Left kidney (tissue), 2 donors: ENCODE data around the gene LRP11. TPM values are rescaled to one million over a fixed set of nuclear protein-coding genes. Genes with fewer than 3 reads are reported as not detected.
"Not testable (repeated sequence)": the region's sequence is repeated elsewhere in the genome, so short reads cannot be mapped to it uniquely, and the experiment has no call there.

Experiments
- DNase-seq: peaks from one replicate; pipeline ENCODE4 v3.0.0-alpha.2; 2013
- polyA plus RNA-seq: library from polyadenylated mRNA; unstranded; fragments of 120-200 nt; gene quantifications from one replicate; pipeline ENCODE4 v1.2.1, GENCODE V29; 2013; ENCODE audit not compliant: insufficient read length

The LRP11 gene
- polyA plus RNA-seq, 1 donor = 40.4 TPM

DNA sequence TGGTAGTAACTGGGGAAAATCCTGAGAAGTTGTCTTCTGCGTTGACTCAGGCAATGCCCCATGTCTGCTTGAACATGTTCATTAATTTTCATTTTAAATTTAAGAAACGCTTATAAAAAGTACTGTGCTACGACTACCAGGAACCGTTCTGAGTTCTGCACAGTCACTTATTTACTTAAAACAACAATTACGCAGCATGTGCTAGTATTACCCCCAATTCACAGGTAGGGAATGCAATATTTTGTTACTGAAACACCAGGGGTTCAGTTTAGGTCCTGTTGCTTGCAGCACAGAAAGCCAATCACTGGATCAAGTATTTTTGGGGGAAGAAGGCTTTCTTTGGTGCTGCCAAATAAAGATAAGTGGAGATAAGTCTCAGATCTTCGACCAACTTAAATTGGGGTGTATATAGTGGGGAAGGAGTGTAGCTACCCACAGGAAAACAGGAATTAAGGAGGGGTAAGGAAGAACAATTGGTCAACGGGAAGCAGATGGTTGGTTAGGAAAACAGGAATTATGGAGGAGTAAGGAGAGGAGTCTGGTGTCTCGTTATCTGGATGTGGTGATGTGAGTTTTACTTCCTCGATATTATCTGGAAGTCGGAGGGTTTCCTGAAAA lies 5.2 kb upstream of the LRP11 start:
- no peak for DNase-seq

DNA sequence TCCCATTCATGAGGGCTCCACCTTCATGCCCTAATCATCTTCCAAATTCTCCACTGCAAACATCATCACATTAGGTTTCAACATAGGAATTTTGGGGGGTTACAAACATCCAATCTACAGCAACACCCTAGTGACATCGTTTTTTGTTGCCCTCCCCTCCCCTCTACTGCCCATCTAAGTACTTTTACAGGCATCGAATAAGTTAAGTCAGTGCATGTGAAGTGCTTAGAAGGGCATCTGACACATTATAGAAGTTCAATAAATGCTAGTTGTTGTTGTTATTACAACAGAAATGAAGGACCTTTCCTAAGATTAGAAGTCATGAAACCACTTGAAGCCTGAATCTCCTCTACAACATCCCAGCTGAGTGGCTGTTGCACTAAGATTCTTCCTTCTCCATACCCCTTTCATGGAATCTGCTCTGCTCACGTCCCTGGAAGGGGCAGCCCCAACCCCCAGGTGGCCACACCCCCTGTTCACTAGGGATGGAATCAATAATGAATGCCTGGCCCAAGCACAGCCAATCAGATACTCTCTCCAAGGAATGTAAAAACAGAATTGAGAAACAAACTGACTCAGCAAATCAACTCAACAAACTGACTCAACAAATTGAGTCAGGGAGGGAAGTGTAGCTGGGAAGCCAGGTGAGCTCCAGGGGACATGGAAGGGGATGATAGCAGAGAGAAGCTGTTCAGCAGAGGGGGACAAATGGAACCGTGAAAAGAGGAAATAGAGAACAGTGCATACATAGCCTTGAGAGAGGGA lies 3.9 kb upstream of the LRP11 start:
- DNase-seq = no peak

DNA sequence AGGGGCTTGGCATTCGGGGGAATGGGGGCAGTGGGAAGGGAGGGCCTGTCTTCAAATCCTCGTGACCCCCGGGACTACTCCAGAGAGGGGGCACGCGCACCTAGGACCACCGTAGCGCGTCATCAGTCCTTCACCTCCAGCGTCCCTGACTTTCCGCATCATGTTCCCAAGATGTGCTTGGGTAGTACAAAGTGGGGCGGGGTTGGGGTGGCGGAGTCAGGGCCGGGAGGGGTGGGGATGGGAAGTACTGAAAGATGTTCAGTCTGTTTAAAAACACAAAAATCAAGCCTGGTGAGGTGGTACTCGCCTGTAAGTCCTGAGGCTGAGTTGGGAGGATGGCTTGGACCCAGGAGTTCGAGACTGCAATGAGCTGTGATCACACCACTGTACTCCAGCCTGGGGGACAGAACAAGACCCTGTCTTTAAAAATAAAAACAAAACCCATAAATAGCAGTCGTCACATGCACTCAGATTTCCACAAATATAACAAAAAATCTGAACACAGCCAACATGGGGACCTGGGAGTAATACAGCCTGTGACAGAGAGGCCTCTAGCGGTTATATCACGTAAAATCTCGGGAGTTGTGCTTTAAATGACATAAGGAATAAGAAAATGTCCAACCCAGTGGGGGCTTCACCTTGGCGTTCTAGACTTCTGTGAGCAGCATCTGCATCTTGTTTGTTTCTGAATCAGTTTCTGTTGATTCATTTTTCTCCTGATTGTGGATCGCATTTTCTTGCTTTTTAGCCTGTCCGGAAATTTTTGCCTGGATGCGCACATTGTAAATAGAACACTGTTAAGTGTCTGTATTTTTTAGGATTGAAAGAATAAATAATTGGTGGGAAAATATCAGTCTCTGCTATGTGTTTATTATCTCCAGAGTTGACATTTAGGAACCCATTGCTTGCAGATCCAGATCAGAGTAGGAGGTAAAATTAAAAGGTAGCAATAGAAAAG lies 698 bp upstream of the LRP11 start:
- DNase-seq = peak; percentile 71

DNA sequence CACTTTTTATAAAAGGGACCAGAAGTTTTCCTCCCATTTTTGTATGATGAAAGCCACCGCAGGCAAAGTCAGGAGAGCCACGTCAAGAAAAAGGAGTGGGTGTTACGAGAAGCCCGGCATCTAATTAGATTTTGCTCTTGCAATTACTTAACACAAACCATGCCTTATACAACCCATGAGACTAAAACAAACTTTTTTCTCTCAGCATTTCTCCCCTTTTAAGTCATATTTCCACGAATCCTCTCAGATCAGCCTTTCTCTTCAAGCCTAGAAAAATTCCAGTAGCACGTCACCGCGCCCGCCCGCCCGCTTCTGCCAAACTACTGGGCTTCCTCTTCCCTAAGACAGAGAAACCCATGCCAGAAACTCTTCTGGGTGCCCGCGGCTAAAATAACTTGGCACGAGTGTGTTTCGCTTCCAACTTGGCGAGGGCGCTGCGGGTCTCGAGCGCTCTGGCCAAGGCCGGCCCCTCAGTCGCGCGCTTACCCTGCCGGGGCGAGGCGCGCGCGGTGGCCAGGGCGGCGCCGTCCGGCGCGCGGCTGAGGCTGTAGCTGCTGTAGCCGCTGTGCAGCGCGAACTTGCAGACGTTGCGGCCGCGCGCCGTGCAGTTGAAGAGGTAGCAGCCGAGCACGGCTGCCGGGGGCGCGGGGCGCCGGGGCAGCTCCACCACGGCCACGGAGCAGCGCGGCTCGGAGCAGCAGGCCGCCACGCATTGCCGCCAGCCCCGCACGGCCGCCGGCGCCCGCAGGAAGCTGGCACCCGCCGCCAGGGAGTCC lies 1.0 kb downstream of the LRP11 start:
- DNase-seq = peak; percentile 62

DNA sequence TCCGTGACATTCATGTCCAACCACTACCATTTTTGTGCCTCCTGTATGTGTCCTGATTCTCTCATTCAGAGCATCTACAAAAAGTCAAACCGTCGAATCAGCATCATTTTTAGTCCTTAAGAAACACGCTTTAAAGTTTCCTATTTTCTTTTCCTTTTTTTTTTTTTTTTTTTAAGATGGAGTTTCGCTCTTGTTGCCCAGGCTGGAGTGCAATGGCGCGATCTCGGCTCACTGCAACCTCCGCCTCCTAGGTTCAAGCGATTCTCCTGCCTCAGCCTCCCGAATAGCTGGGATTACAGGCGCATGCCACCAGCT lies 1.8 kb downstream of the LRP11 start:
- DNase-seq = not testable (repeated sequence)

DNA sequence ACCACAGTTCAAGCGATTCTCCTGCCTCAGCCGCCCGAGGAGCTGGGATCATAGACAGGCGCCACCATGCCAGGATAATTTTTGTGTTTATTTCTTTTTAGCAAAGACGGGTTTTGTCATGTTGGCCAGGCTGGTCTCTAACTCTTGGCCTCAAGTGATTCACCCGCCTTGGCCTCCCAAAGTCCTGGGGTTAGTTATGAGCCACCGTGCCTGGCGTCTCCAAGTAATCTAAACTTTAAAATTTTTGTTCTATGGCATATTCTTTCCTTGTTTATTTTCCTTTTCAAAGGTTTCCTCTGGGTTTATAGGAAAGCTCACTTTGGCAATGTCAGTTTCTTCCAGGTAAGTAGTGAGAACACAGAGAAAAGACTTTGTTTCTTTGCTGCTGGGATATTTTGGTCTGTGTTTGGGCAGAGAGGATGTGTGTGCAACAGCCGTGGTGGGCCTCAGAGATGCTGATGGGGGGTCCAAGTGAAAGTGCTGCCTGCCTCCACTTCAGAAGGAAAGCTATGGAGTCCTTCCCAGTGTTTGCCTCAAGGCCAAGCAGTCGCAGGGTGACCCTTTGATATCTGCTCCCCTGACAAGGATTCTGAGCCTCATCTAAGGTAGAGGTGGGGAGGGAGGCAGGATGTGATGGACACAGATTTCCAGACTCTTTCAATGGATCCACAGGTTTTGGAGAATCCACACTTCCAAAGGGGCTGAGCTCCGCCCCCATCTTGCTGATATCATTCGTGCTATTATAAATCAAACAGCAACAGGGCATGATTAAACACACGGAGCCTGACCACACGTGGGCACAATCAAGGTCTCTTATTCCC lies 2.3 kb downstream of the LRP11 start:
- no peak for DNase-seq

DNA sequence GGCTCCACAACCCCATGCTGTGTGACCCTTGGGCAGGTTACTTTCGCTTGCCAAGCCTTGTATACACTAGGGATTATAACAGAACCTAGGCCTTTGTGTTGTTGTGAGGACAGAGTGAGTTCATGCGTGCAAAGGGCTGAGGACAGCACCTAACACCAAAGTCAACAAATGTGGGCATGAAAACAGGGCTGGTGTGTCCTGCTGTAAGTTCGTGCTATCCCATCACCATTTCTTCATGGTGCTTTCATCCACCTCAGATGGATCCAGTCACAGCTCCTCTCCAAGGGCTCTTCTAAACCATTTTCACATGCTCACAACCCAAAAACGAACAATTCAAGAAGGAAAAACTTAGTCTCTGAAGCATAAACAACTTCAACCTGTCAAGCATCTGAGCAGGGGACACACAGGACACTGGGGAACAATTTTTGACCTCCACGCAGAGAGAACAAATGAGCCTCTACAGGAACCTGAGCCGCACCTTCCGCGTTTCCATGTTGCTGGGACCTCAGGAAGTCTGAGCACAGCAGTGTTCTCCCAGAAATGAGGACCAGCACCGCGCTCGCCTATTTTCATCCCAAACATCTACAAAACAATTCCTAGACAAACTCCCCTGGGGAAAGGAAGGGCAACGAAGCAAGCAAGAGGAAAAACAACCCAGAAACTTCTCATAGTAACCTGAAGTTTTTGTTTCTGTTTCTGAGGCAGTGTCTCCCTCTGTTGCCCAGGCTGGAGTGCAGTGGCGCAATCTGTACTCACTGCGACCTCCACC lies 3.1 kb downstream of the LRP11 start:
- DNase-seq = no peak

DNA sequence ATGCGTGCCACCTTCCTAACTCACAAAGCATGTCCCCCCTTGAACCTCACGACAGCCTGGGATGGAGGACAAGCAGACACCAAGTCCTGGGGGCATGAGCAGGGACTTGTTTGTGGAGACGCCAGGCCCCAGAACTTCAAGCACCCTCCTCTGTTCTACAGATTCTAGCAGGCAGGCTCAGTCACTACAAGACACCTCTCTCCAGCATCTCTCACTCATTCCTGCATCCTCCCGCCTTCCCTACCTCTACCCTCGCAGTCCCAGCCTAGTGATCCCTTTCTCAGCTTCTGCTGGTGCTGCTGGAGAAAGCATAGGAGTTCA lies 3.7 kb downstream of the LRP11 start:
- no peak for DNase-seq

DNA sequence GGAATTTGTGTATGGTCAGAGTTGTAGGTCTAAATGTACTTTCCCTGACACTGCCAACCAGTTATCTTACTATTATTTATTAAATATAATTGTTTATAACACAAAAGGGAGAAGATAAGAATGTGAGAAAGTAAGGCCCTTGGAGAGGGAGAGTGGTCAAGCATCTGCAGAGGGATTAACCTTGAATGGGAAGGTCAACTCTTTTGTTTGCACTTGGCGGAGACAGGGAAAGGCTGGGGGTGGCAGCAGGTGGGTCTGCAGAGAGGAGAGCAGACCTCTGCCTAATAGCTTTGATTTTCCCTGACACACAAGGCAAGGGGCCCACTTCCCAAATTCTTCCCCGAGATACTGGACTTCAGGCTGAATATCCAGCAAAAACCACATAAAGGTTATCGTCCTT lies 4.2 kb downstream of the LRP11 start:
- DNase-seq = no peak

DNA sequence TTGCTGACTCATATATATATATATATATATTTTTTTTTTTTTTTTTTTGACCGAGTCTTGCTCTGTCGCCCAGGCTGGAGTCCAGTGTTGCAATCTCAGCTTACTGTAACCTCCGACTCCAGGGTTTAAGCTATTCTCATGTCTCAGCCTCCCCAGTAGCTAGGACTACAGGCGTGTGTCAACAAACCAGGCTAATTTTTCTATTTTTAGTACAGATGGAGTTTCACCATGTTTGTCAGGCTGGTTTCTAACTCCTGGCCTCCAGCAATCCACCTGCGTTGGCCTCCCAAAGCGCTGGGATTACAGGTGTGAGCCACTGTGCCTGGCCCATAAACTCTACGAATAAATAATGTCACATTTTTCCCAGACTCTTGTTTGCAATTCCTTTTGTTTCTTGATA lies 4.8 kb downstream of the LRP11 start:
- DNase-seq = peak; percentile 42

DNA sequence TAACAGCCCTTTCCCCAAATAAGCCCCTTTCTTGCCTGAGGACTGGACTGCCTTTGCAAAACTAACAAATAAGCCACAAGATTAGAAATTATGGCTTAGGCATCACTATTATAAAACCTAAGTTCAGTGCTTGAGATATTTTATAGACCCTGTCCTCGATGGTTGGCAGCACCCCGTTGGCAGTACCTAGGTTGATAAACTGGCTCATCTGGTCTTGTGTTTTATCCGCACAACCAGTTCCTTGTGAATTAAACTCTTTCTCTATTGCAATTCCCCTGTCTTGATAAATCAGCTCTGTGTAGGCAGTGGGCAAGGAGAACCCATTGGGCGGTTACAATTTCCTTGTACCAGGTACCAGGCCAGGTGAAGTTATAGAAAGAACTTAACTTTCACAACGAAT lies 6.6 kb downstream of the LRP11 start:
- no peak for DNase-seq

DNA sequence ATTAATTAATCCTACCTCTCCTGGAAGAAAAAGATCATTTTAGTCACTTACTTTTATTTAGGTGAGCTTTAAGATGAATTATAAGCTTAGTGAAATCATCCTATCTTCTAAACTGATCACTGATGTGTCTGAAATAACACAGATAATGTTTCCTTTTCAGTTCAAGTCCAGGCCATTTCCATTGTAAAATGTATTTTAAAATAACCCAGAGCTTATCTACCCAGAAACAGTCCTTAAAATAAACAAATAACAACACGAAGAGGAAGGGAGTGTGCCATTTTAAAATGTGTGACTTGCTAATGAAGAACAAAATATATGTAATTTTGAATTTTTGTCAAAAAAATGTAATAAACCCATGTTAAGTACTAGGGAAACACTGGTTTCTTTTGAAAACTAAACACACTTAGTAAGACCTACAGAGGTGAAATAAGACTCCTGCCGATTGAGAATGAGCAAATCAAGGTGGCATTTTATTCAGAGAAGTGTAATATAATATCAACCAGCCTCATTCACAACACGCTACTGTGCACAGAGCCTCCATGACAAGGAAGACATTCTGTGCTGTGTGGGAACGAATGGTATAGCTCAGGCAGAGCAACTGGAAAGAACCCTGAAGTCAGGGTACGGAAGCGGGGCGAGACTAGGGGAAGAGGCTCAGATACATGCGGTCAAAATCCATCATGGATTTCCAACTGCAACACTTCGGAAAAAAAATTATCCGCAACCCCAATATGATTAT lies 7.7 kb downstream of the LRP11 start:
- no peak for DNase-seq

DNA sequence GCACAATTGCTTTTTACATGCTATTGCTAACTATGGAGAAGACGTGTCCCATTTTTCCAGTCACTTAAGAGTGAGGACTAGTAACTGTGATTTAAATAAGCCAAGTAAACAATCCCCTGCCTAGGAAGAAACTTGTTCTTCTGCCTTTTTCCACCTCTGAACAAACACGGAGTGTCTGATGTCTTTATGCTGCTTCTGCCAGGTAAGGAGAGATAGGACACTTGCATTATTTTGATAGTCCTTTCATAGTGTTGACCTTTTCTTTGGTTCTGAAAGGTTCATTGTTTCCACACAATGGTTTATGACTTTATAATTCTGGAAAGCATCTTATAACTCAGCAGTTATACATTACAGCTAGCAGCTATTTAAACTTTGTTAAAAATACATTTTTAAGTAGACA lies 8.4 kb downstream of the LRP11 start:
- no peak for DNase-seq

DNA sequence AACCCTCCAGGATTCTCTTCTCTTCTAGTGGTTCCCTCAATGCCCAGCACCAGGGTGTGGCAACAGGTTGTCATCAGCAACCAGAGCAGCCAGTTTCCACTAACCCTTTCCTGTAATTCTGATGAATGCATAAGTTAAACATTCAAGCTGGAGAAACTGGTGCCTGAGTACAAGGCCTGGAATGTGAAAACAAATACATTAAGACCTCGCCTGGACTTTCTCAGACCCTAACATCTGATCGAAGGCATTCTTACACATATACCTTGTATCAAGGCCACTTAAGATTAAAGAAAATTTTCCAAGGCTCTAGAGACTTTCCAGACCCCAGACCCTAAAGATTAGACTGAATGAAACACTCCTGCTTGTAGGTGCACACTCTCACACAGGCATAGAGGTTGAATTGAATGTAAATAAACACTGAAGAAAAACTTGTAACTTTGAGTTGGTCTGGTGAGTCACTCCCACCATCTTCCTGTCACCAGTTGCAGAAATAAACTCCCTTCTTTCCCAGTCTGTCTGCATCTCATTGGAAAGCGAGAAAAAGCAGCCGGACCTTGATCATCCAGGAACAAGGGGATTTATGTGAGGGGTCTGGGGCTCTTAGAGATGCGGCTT lies 9.0 kb downstream of the LRP11 start:
- no peak for DNase-seq

DNA sequence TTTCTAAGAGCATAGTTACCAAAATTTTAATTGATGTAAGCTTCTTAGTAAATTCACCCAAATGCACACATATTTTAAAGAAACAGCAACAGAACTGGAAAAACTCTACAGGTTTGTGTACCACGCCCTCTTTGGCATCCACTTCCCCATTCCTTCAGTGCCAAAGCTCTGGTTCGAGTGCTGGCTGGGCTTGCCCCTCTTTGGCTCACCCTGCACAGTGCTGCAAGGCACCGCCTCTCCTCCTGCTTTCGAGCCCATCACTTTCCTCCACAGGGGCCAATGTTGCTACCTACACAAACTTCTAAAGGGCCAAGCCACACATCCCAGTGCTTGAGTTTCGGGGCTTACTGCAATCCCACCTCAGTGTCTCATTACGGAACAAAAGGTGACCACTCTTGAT lies 9.6 kb downstream of the LRP11 start:
- DNase-seq = no peak

DNA sequence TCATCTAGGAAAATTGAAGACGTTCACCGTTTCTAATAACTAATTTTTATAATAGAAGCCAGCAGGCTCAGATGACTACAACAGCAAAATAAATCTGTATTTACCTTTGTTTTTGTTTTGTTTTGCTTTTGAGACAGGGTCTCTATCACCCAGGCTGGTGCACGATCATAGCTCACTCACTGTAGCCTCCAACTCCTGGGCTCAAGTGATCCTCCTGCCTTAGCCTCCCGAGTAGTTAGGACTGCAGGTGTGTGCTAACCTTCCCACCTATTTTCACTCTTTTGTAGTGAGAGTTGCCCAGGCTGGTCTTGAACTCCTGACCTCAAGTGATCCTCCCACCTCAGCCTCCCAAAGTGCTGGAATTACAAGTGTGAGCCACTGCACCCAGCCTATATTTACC lies 10.1 kb downstream of the LRP11 start:
- DNase-seq = not testable (repeated sequence)

DNA sequence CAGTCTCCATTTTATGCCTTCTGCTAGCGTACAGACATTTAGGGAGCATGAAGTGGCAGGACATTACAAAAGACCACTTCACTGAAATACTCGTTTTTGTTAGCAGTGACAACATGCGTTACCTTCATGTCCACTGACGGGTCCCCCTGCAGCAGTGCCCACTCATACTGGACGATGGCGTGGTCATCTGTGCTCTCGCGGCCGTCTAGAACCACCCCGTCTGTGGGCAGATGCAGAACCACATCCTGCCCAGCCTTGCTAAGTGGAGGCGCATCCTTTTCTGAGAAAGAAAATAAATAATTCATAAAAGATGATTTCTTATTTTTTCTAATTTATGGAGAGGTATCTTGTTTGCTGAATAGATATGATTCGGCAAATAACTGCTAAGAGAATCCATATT lies 11.3 kb downstream of the LRP11 start:
- no peak for DNase-seq

DNA sequence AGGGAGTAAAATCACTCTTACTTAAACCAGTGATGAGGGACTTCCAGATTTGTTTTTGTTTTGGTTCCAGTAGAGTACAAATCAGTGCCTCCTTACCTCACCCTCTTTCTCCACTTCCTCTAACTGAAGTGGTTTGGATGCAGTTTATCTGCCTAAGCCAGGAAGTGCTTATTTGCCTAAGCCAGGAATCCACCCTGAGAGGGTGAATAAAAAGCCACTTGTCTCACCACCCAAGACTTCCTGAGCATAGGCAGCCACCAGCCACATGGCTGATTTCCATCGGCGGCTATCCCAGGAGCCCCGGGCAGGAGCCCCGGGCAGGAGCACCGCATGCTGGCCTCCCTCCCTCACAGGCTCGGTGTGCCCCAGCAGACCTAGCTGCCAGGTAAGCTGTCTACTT lies 12.0 kb downstream of the LRP11 start:
- no peak for DNase-seq

DNA sequence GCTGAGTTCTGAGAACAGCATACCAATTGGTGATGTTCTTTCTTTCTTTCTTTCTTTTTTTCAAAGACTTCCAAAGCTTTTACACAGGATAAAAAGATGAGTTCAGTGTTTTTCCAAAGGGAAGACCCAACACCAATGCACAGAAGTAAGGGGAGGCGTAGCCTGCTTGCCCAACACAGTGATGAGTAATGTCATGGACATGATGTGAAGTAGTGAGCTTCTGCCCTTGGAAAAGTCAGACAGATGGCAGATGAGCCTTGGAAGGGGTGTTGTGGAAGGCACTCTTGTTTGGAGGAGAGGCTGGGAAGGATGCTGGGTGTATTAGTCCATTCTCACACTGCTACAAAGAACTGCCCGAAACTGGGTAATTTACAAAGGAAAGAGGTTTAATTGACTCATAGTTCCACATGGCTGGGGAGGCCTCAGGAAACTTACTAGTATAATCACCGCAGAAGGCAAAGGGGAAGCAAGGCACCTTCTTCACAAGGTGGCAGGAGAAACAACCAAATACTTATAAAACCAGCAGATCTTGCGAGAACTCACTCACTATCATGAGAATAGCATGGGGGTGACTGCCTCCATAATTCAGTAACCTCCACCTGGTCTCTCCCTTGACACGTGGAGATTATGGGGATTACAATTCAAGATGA lies 12.6 kb downstream of the LRP11 start:
- no peak for DNase-seq
